GM12878 (cell line): ENCODE data around the gene SHFL. TPM values are rescaled to one million over a fixed set of nuclear protein-coding genes. Genes with fewer than 3 reads are reported as not detected.

ENCODE experiments used
- ATAC-seq: fragments of 200-7000 bp; cut with Tn5 transposase; 3 replicates; pipeline ENCODE4 v1.9.1; 2020; ENCODE audit warnings: mild to moderate bottlenecking, moderate library complexity
- BruUV-seq: library from RNA; stranded (reverse); fragments of 400-500 nt; replicated peaks from 2 replicates; lab custom pipeline; 2021; lab: Mats Ljungman, UMichigan
- CTCF ChIA-PET: fragments of 300-600 bp; sonication (Branson Sonifier 250); formaldehyde crosslinking; extraction: SDS; loops from one replicate; lab custom pipeline; 2021; ENCODE audit warnings: inconsistent platforms; lab: Yijun Ruan, JAX
- POLR2A ChIA-PET: fragments of 350-600 bp; formaldehyde crosslinking; extraction: SDS; loops from one replicate; lab custom pipeline; 2021; ENCODE audit warnings: inconsistent platforms; lab: Charles Lee
- RAD21 ChIA-PET: fragments of 300-600 bp; sonication (Branson Sonifier 250); formaldehyde crosslinking; loops from one replicate; lab custom pipeline; 2023; ENCODE audit warnings: antibody characterized with exemption; ENCODE audit not compliant: unreplicated experiment; lab: Charles Lee
- SMC1A ChIA-PET: fragments of 300-600 bp; sonication (Branson Sonifier 250); formaldehyde crosslinking; loops from one replicate; lab custom pipeline; 2023; ENCODE audit not compliant: unreplicated experiment, uncharacterized antibody; lab: Charles Lee
- DNase-seq: peaks from one replicate; pipeline ENCODE4 v3.0.0-alpha.2; 2011; ENCODE audit warnings: low read depth, low spot score
- FAIRE-seq: peaks from 3 replicates; lab custom pipeline; 2011; peaks lifted over from hg19 to GRCh38; lab: Jason Lieb, UNC
- H2AFZ ChIP-seq: 2 replicates; pipeline ENCODE4 v1.6.0; 2011; ENCODE audit warnings: low read depth, low read length, control low read depth; ENCODE audit not compliant: control insufficient read depth
- H3K27ac ChIP-seq: 2 replicates; pipeline ENCODE4 v1.5.1; 2011; ENCODE audit warnings: control low read depth; ENCODE audit not compliant: control insufficient read depth, insufficient read depth
- H3K27me3 ChIP-seq, 2 experiments: replicated peaks in 1 of 2; 2 replicates each; pipeline versions ENCODE4 v1.6.0 to v1.6.1; 2011; ENCODE audit warnings: low read length in 1 of 2; ENCODE audit not compliant: control insufficient read depth in 2 of 2, insufficient read depth in 2 of 2
- H3K36me3 ChIP-seq, 2 experiments: 2 replicates each; pipeline ENCODE4 v1.5.1; 2011; ENCODE audit warnings: low read length in 1 of 2; ENCODE audit not compliant: control insufficient read depth in 2 of 2, insufficient read depth in 2 of 2
- H3K4me1 ChIP-seq: 2 replicates; pipeline ENCODE4 v1.6.1; 2011; ENCODE audit warnings: mild to moderate bottlenecking, low read length, moderate library complexity, mixed read lengths; ENCODE audit not compliant: control insufficient read depth, insufficient read depth
- H3K4me2 ChIP-seq: 2 replicates; pipeline ENCODE4 v1.6.0; 2011; ENCODE audit warnings: control low read depth; ENCODE audit not compliant: control insufficient read depth, insufficient read depth
- H3K4me3 ChIP-seq: fragments of 200-600 bp; sonication (generic); 2 replicates; pipeline ENCODE4 v1.5.1; 2016
- H3K79me2 ChIP-seq: 2 replicates; pipeline ENCODE4 v1.6.0; 2011; ENCODE audit warnings: low read length; ENCODE audit not compliant: control insufficient read depth, insufficient read depth
- H3K9ac ChIP-seq: 2 replicates; pipeline ENCODE4 v1.8.0; 2011; ENCODE audit warnings: low read length, control low read depth, mixed read lengths; ENCODE audit not compliant: control insufficient read depth, insufficient read depth
- H3K9me3 ChIP-seq: replicated peaks from 3 replicates; pipeline ENCODE4 v1.5.1; 2011; ENCODE audit warnings: mild to moderate bottlenecking, low read length; ENCODE audit not compliant: control insufficient read depth, insufficient read depth
- H4K20me1 ChIP-seq: 2 replicates; pipeline ENCODE4 v1.6.0; 2011; ENCODE audit not compliant: control insufficient read depth, insufficient read depth
- EGR1 ChIP-seq, 2 experiments: IDR thresholded peaks; 1 replicate in 1 of 2; 2 replicates in 1 of 2; pipeline ENCODE4 v1.6.1; 2011 to 2012; ENCODE audit warnings: low read depth in 2 of 2, low read length in 2 of 2, borderline replicate concordance in 1 of 2, mild to moderate bottlenecking in 1 of 2, moderate library complexity in 1 of 2
- ESRRA ChIP-seq: IDR thresholded peaks from 2 replicates; pipeline ENCODE4 v1.6.1; 2012; ENCODE audit warnings: mild to moderate bottlenecking, low read length, improper control_type of control experiment
- ETV6 ChIP-seq, 2 experiments: fragments of 450-650 bp in 1 of 2; IDR thresholded peaks in 1 of 2; conservative IDR thresholded peaks in 1 of 2; 2 replicates each; pipeline ENCODE4 v1.6.1; 2014; ENCODE audit warnings: antibody characterized with exemption in 1 of 2, borderline replicate concordance in 1 of 2, low read depth in 1 of 2, mild to moderate bottlenecking in 1 of 2, moderate library complexity in 1 of 2
- GATAD2B ChIP-seq: fragments of 450-650 bp; conservative IDR thresholded peaks from 2 replicates; pipeline ENCODE4 v1.6.1; 2017; ENCODE audit warnings: low read depth, mild to moderate bottlenecking, moderate library complexity
- KAT2A ChIP-seq: conservative IDR thresholded peaks from 2 replicates; pipeline ENCODE4 v1.6.1; 2011; ENCODE audit warnings: low read depth, low read length; ENCODE audit not compliant: control insufficient read depth
- KLF5 ChIP-seq: fragments of 450-650 bp; IDR thresholded peaks from 2 replicates; pipeline ENCODE4 v1.6.1; 2014; ENCODE audit warnings: mild to moderate bottlenecking; ENCODE audit not compliant: partially characterized antibody
- POLR2A ChIP-seq: IDR thresholded peaks from 2 replicates; pipeline ENCODE4 v1.6.1; 2011; ENCODE audit warnings: low read depth, mild to moderate bottlenecking, low read length
- POU2F2 ChIP-seq: IDR thresholded peaks from 3 replicates; pipeline ENCODE4 v1.6.1; 2011; ENCODE audit warnings: low read depth, mild to moderate bottlenecking, low read length, borderline replicate concordance
- SREBF2 ChIP-seq: IDR thresholded peaks from 2 replicates; pipeline ENCODE4 v1.6.1; 2012; ENCODE audit warnings: mild to moderate bottlenecking, low read length
- SUZ12 ChIP-seq: fragments of 200-600 bp; sonication (generic); IDR thresholded peaks from one replicate; pipeline ENCODE4 v1.6.1; 2018; ENCODE audit warnings: antibody characterized with exemption, mild to moderate bottlenecking; ENCODE audit not compliant: unreplicated experiment
- TARDBP ChIP-seq: IDR thresholded peaks from 2 replicates; pipeline ENCODE4 v1.6.1; 2016; ENCODE audit warnings: borderline replicate concordance
- YBX1 ChIP-seq: fragments of 450-650 bp; IDR thresholded peaks from 2 replicates; pipeline ENCODE4 v1.6.1; 2016; ENCODE audit warnings: antibody characterized with exemption
- YY1 ChIP-seq: IDR thresholded peaks from 2 replicates; pipeline ENCODE4 v1.6.1; 2011; ENCODE audit warnings: low read depth, mild to moderate bottlenecking, low read length
- WGBS: methylation state at CpG from one replicate; pipeline ENCODE4 v1.1.6; 2016; ENCODE audit warnings: low lambda C conversion rate; ENCODE audit not compliant: insufficient replicate concordance, insufficient coverage; ENCODE audit errors: missing lambda C conversion rate; 5-methylcytosine and 5-hydroxymethylcytosine counted together
- in situ Hi-C: fragments of 300-500 bp; cut with MboI; formaldehyde crosslinking; loops from 9 replicates; pipeline ENCODE4 v1.14.3; 2018; ENCODE audit warnings: mixed read lengths
- intact Hi-C: fragments of 100-400 bp; cut with micrococcal nuclease; formaldehyde crosslinking; loops from one replicate; pipeline ENCODE4 v1.14.2; 2022; ENCODE audit not compliant: unreplicated experiment
- polyA plus RNA-seq, 11 experiments: library from polyadenylated mRNA; depleted of rRNA in 4 of 11; unstranded in 6 of 11; stranded (reverse) in 5 of 11; fragments of >200 nt; fragmentation: Nextera tagmentation in 4 of 11; fragmentation: Illumina TruSeq in 1 of 11; extraction: Ambion mirVana in 4 of 11; extraction: Trizol in 1 of 11; gene quantifications; 1 replicate in 1 of 11; 2 replicates in 10 of 11; pipeline versions ENCODE4 v1.2.1 to v1.2.3, GENCODE V29; 2011 to 2016; ENCODE audit warnings: inconsistent platforms in 2 of 11, missing spikeins in 2 of 11, low read depth in 1 of 11
- total RNA-seq, 4 experiments: library from RNA; depleted of rRNA in 3 of 4; stranded (reverse); fragments of >200 nt in 3 of 4; fragmentation: Illumina TruSeq in 1 of 4; extraction: Trizol in 1 of 4; gene quantifications; 2 replicates each; pipeline versions ENCODE4 v1.2.1 to v1.2.3, GENCODE V29; 2013 to 2021
- TF ChIP-seq, protein P1 (sequence below): IDR thresholded peaks from 2 replicates; pipeline ENCODE4 v1.6.1; 2012; ENCODE audit warnings: mild to moderate bottlenecking, low read depth, low read length
- TF ChIP-seq, protein P2 (sequence below): fragments of 150-350 bp; IDR thresholded peaks from 2 replicates; pipeline ENCODE4 v1.6.1; 2016; ENCODE audit warnings: low read depth, low read length
- TF ChIP-seq, protein P3 (sequence below): fragments of 450-650 bp; IDR thresholded peaks from 2 replicates; pipeline ENCODE4 v1.6.1; 2018; ENCODE audit warnings: borderline replicate concordance, mild to moderate bottlenecking; ENCODE audit not compliant: partially characterized antibody

The SHFL gene
- total and polyA plus RNA-seq, 10 of the 15 experiments (the other 5 are each of a cell fraction or from before 2014, with no cell fraction given): 8.0 to 83.8 (median 40.7) TPM

DNA sequence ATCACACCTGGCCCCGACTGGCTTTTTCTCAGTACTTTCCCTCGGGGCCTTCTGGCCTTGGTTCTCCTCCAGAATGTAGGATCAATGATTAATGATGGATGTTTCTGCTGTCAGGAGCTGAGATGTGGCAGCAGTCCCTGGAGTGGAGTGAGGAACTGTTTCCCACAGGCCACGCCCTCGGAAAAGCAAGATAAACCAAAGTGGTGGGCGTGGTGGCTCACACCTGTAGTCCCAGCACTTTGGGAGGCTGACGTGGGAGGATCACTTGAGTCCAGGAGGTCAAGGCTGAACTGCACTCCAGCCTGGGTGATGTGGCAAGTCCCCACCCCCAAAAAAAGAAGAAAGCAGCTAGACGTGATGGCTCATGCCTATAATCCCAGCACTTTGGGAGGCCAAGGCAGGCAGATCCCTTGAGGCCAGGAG is 7.1 kb upstream of the SHFL start:
- H3K4me3 ChIP-seq: no peak overlapping the region
- ChIA-PET CTCF (no interaction called here), RAD21 (no interaction called here), SMC1A (no interaction called here), POLR2A (no interaction called here)
- no peaks in the 10 kb centered on the region for H3K36me3 ChIP-seq
- DNase-seq (no peak), ATAC-seq (no peak), FAIRE-seq (no peak)
- no peaks in the 10 kb centered on the region for H4K20me1 ChIP-seq
- peaks cover under 1% of the 10 kb centered on the region; the same call in 2 of the 3 replicates for H3K9me3 ChIP-seq
- H3K4me1 ChIP-seq: no peaks in the 10 kb centered on the region
- intact Hi-C loops (no loop called here), in situ Hi-C loops (no loop called here)
- H3K79me2 ChIP-seq: no peaks in the 10 kb centered on the region
- H3K27ac ChIP-seq: no peak overlapping the region
- H3K9ac ChIP-seq: no peak overlapping the region
- H3K4me2 ChIP-seq: no peak overlapping the region
- H2AFZ ChIP-seq: no peak overlapping the region
- no peaks in the 10 kb centered on the region for H3K27me3 ChIP-seq
- WGBS: 23% methylated on average over 7 of the region's 7 CpGs
- no TSS peak for BruUV-seq
- TF ChIP-seq ESRRA (no peak), TARDBP (no peak), ETV6 (conservative IDR thresholded peaks at IDR 0.05 in 1 of 2, IDR thresholded peaks at IDR 0.05 in 1 of 2; ENCODE audit: borderline replicate concordance in 1 of 2, low read depth in 1 of 2) (no peak), KAT2A (no peak), SUZ12 (no peak), YBX1 (no peak), KLF5 (no peak), GATAD2B (no peak), POLR2A (no peak), POU2F2 (no peak), YY1 (no peak), SREBF2 (no peak), EGR1 (IDR thresholded peaks at IDR 0.05; ENCODE audit: borderline replicate concordance in 1 of 2, low read depth in 2 of 2, low read length in 2 of 2) (no peak)
- TF ChIP-seq, protein P1, sequence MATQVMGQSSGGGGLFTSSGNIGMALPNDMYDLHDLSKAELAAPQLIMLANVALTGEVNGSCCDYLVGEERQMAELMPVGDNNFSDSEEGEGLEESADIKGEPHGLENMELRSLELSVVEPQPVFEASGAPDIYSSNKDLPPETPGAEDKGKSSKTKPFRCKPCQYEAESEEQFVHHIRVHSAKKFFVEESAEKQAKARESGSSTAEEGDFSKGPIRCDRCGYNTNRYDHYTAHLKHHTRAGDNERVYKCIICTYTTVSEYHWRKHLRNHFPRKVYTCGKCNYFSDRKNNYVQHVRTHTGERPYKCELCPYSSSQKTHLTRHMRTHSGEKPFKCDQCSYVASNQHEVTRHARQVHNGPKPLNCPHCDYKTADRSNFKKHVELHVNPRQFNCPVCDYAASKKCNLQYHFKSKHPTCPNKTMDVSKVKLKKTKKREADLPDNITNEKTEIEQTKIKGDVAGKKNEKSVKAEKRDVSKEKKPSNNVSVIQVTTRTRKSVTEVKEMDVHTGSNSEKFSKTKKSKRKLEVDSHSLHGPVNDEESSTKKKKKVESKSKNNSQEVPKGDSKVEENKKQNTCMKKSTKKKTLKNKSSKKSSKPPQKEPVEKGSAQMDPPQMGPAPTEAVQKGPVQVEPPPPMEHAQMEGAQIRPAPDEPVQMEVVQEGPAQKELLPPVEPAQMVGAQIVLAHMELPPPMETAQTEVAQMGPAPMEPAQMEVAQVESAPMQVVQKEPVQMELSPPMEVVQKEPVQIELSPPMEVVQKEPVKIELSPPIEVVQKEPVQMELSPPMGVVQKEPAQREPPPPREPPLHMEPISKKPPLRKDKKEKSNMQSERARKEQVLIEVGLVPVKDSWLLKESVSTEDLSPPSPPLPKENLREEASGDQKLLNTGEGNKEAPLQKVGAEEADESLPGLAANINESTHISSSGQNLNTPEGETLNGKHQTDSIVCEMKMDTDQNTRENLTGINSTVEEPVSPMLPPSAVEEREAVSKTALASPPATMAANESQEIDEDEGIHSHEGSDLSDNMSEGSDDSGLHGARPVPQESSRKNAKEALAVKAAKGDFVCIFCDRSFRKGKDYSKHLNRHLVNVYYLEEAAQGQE: no peak
- TF ChIP-seq, protein P2, sequence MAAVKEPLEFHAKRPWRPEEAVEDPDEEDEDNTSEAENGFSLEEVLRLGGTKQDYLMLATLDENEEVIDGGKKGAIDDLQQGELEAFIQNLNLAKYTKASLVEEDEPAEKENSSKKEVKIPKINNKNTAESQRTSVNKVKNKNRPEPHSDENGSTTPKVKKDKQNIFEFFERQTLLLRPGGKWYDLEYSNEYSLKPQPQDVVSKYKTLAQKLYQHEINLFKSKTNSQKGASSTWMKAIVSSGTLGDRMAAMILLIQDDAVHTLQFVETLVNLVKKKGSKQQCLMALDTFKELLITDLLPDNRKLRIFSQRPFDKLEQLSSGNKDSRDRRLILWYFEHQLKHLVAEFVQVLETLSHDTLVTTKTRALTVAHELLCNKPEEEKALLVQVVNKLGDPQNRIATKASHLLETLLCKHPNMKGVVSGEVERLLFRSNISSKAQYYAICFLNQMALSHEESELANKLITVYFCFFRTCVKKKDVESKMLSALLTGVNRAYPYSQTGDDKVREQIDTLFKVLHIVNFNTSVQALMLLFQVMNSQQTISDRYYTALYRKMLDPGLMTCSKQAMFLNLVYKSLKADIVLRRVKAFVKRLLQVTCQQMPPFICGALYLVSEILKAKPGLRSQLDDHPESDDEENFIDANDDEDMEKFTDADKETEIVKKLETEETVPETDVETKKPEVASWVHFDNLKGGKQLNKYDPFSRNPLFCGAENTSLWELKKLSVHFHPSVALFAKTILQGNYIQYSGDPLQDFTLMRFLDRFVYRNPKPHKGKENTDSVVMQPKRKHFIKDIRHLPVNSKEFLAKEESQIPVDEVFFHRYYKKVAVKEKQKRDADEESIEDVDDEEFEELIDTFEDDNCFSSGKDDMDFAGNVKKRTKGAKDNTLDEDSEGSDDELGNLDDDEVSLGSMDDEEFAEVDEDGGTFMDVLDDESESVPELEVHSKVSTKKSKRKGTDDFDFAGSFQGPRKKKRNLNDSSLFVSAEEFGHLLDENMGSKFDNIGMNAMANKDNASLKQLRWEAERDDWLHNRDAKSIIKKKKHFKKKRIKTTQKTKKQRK: no peak
- TF ChIP-seq, protein P3, sequence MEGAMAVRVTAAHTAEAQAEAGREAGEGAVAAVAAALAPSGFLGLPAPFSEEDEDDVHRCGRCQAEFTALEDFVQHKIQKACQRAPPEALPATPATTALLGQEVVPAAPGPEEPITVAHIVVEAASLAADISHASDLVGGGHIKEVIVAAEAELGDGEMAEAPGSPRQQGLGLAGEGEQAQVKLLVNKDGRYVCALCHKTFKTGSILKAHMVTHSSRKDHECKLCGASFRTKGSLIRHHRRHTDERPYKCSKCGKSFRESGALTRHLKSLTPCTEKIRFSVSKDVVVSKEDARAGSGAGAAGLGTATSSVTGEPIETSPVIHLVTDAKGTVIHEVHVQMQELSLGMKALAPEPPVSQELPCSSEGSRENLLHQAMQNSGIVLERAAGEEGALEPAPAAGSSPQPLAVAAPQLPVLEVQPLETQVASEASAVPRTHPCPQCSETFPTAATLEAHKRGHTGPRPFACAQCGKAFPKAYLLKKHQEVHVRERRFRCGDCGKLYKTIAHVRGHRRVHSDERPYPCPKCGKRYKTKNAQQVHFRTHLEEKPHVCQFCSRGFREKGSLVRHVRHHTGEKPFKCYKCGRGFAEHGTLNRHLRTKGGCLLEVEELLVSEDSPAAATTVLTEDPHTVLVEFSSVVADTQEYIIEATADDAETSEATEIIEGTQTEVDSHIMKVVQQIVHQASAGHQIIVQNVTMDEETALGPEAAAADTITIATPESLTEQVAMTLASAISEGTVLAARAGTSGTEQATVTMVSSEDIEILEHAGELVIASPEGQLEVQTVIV: no peak
